ENCODE data around the gene SSH2. TPM values are rescaled to one million over a fixed set of nuclear protein-coding genes. Genes with fewer than 3 reads are reported as not detected.
"Not testable (repeated sequence)": the region's sequence is repeated elsewhere in the genome, so short reads cannot be mapped to it uniquely, and the experiment has no call there.

Gene SSH2
- total RNA-seq, 4 donors from 2014 or later, result 140 to 241 (median 172) TPM

- ATAC-seq, result peak; percentile 29 to 60
- intact Hi-C loops (cut with DNase I; ENCODE audit: low total_unique reads), result no loop called here
Observed at GRCh38 chr17:29661213-29661612, 268.8 kb downstream of the SSH2 start.

GRCh38 chr17:29659155-29659554 lies 270.9 kb downstream of the SSH2 start:
- peaks cover 0 to 50% of the 10 kb centered on the region in 2 donors for H3K36me3 ChIP-seq
- no peak for DNase-seq
- H3K9me3 ChIP-seq, result no peaks in the 10 kb centered on the region
- in situ Hi-C loops (cut with MboI; ENCODE audit: low sequenced_read_pairs in 4 of 4), result no loop called here
- H3K27ac ChIP-seq, result peak overlapping the region; percentile 97 to 100 (median 98)
- no peaks in the 10 kb centered on the region for H3K27me3 ChIP-seq
- H3K4me1 ChIP-seq, result peaks cover 29 to 53% of the 10 kb centered on the region in 2 donors
- no peak overlapping the region for H3K4me3 ChIP-seq
- ATAC-seq, result no peak
- intact Hi-C loops (cut with DNase I; ENCODE audit: low total_unique reads), result no loop called here
- TF ChIP-seq POLR2A (IDR thresholded peaks at IDR 0.05), result no peak
- no peak for TF ChIP-seq CTCF (IDR thresholded peaks at IDR 0.05 in 4 of 5, conservative IDR thresholded peaks at IDR 0.05 in 1 of 5)

More at GRCh38 chr17:29661213-29661612, 268.8 kb downstream of the SSH2 start:
- peak overlapping the region; percentile 97 to 100 (median 98) for H3K27ac ChIP-seq
- peaks cover 50 to 68% of the 10 kb centered on the region in 2 donors for H3K4me1 ChIP-seq
- H3K4me3 ChIP-seq, result no peak overlapping the region
- DNase-seq, result no peak
- TF ChIP-seq CTCF (IDR thresholded peaks at IDR 0.05 in 4 of 5, conservative IDR thresholded peaks at IDR 0.05 in 1 of 5), result no peak
- no peak for TF ChIP-seq POLR2A (IDR thresholded peaks at IDR 0.05)
- H3K9me3 ChIP-seq, result no peaks in the 10 kb centered on the region
- peaks cover 0 to 47% of the 10 kb centered on the region in 2 donors for H3K36me3 ChIP-seq
- no peaks in the 10 kb centered on the region for H3K27me3 ChIP-seq
- in situ Hi-C loops (cut with MboI; ENCODE audit: low sequenced_read_pairs in 4 of 4), result no loop called here

- intact Hi-C loops (cut with DNase I; ENCODE audit: low total_unique reads) (no loop called here), in situ Hi-C loops (cut with MboI; ENCODE audit: low sequenced_read_pairs in 4 of 4) (no loop called here)
Observed at GRCh38 chr17:29655323-29655722, 274.7 kb downstream of the SSH2 start.

GRCh38 chr17:29653995-29654714 lies 275.9 kb downstream of the SSH2 start:
- intact Hi-C loops (cut with DNase I; ENCODE audit: low total_unique reads), result no loop called here
- ATAC-seq (no peak), DNase-seq (no peak)
- H3K27ac ChIP-seq, result peak overlapping the region; percentile 97 to 100 (median 98)
- TF ChIP-seq CTCF (IDR thresholded peaks at IDR 0.05 in 4 of 5, conservative IDR thresholded peaks at IDR 0.05 in 1 of 5) (no peak), POLR2A (IDR thresholded peaks at IDR 0.05) (no peak)
- no peaks in the 10 kb centered on the region for H3K9me3 ChIP-seq
- peaks cover 0 to 77% of the 10 kb centered on the region in 2 donors for H3K36me3 ChIP-seq
- no peak overlapping the region for H3K4me3 ChIP-seq
- peaks cover 0 to 7% of the 10 kb centered on the region in 2 donors for H3K4me1 ChIP-seq
- in situ Hi-C loops (cut with MboI; ENCODE audit: low sequenced_read_pairs in 4 of 4), result no loop called here
- H3K27me3 ChIP-seq, result no peaks in the 10 kb centered on the region

More at GRCh38 chr17:29655323-29655722, 274.7 kb downstream of the SSH2 start:
- H3K9me3 ChIP-seq, result no peaks in the 10 kb centered on the region
- peaks cover 0 to 17% of the 10 kb centered on the region in 2 donors for H3K4me1 ChIP-seq
- no peaks in the 10 kb centered on the region for H3K27me3 ChIP-seq
- TF ChIP-seq POLR2A (IDR thresholded peaks at IDR 0.05), result no peak
- ATAC-seq, result no peak
- no peak for DNase-seq
- H3K36me3 ChIP-seq, result peaks cover 0 to 77% of the 10 kb centered on the region in 2 donors
- no peak overlapping the region for H3K4me3 ChIP-seq
- H3K27ac ChIP-seq, result peak overlapping the region; percentile 97 to 100 (median 98)

- in situ Hi-C loops (cut with MboI; ENCODE audit: low sequenced_read_pairs in 4 of 4) (no loop called here), intact Hi-C loops (cut with DNase I; ENCODE audit: low total_unique reads) (no loop called here)
- no peak overlapping the region for H3K4me3 ChIP-seq
- no peaks in the 10 kb centered on the region for H3K9me3 ChIP-seq
- ATAC-seq, result no peak
- H3K4me1 ChIP-seq, result peaks cover 0 to 5% of the 10 kb centered on the region in 2 donors
- peaks cover 0 to 82% of the 10 kb centered on the region in 2 donors for H3K36me3 ChIP-seq
- no peaks in the 10 kb centered on the region for H3K27me3 ChIP-seq
- H3K27ac ChIP-seq, result peak overlapping the region; percentile 97 to 100 (median 98)
- TF ChIP-seq CTCF (IDR thresholded peaks at IDR 0.05 in 4 of 5, conservative IDR thresholded peaks at IDR 0.05 in 1 of 5) (no peak), POLR2A (IDR thresholded peaks at IDR 0.05) (no peak)
- DNase-seq, result no peak
Observed at GRCh38 chr17:29652976-29653375, 277.1 kb downstream of the SSH2 start.

- H3K4me3 ChIP-seq; H3K9me3 ChIP-seq; in situ Hi-C loops (cut with MboI; ENCODE audit: low sequenced_read_pairs in 4 of 4); intact Hi-C loops (cut with DNase I; ENCODE audit: low total_unique reads); H3K27me3 ChIP-seq: not testable (repeated sequence)
- Histone ChIP-seq H3K36me3 (peaks cover 0 to 91% of the 10 kb centered on the region in 2 donors), H3K4me1 (peaks cover 0 to 11% of the 10 kb centered on the region in 2 donors), H3K27ac (peak overlapping the region; percentile 97 to 100 (median 98))
- peak in 1 of 2 donors; percentile 62 for DNase-seq
- ATAC-seq, result peak; percentile 8 to 25
Observed at GRCh38 chr17:29651913-29652312, 278.1 kb downstream of the SSH2 start.
